H1 (cell line): ENCODE data around the gene PCDHB8. TPM values are rescaled to one million over a fixed set of nuclear protein-coding genes. Genes with fewer than 3 reads are reported as not detected.
"Not testable (repeated sequence)": the region's sequence is repeated elsewhere in the genome, so short reads cannot be mapped to it uniquely, and the experiment has no call there.

ENCODE experiments used
- CTCF ChIA-PET: fragments of 300-600 bp; sonication (Branson Sonifier 250); formaldehyde crosslinking; loops from one replicate; lab custom pipeline; 2021; ENCODE audit not compliant: partially characterized antibody; lab: Charles Lee
- POLR2A ChIA-PET: fragments of 300-600 bp; sonication (Branson Sonifier 250); formaldehyde crosslinking; loops from one replicate; lab custom pipeline; 2021; ENCODE audit warnings: inconsistent platforms; ENCODE audit not compliant: partially characterized antibody; lab: Charles Lee
- DNase-seq, 2 experiments: peaks; one replicate each; pipeline versions ENCODE4 v3.0.0 to v3.0.0-alpha.2; 2010 to 2022; ENCODE audit warnings: low spot score in 2 of 2, low read depth in 1 of 2, mixed read lengths in 1 of 2
- FAIRE-seq: peaks from 2 replicates; lab custom pipeline; 2011; peaks lifted over from hg19 to GRCh38; lab: Jason Lieb, UNC
- H2AFZ ChIP-seq: 2 replicates; pipeline ENCODE4 v1.8.1; 2012; ENCODE audit warnings: low read length, inconsistent platforms
- H2AK5ac ChIP-seq: 2 replicates; pipeline ENCODE4 v1.6.1; 2013; ENCODE audit warnings: low read depth, low read length
- H2BK120ac ChIP-seq: replicated peaks from 2 replicates; pipeline ENCODE3; 2013; ENCODE audit warnings: low read depth, low read length, inconsistent platforms
- H2BK12ac ChIP-seq: 2 replicates; pipeline ENCODE4 v1.6.1; 2013; ENCODE audit warnings: low read depth, low read length
- H2BK15ac ChIP-seq: 2 replicates; pipeline ENCODE4 v1.6.1; 2013; ENCODE audit warnings: low read length
- H2BK20ac ChIP-seq: 2 replicates; pipeline ENCODE4 v1.6.1; 2013; ENCODE audit warnings: low read length
- H2BK5ac ChIP-seq: 2 replicates; pipeline ENCODE4 v1.6.1; 2013; ENCODE audit warnings: low read depth, low read length
- H3K14ac ChIP-seq: 2 replicates; pipeline ENCODE4 v1.6.1; 2013; ENCODE audit warnings: inconsistent platforms; ENCODE audit not compliant: insufficient read length
- H3K18ac ChIP-seq: 2 replicates; pipeline ENCODE4 v1.6.1; 2013; ENCODE audit warnings: low read length; ENCODE audit errors: extremely low read depth
- H3K23ac ChIP-seq: 2 replicates; pipeline ENCODE4 v1.6.1; 2013; ENCODE audit warnings: inconsistent platforms; ENCODE audit not compliant: insufficient read length
- H3K23me2 ChIP-seq: 2 replicates; pipeline ENCODE4 v1.6.1; 2013; ENCODE audit warnings: low read depth, low read length
- H3K27ac ChIP-seq: 2 replicates; pipeline ENCODE4 v1.6.1; 2011; ENCODE audit warnings: low read depth, low read length, inconsistent platforms
- H3K27me3 ChIP-seq, 4 experiments: replicated peaks in 1 of 4; 1 replicate in 1 of 4; 2 replicates in 3 of 4; pipeline versions ENCODE4 v1.6.1 to v1.8.1; 2011 to 2013; ENCODE audit warnings: low read length in 3 of 4, mild to moderate bottlenecking in 3 of 4, inconsistent platforms in 2 of 4, mixed read lengths in 2 of 4, moderate library complexity in 1 of 4; ENCODE audit not compliant: control insufficient read depth in 3 of 4, insufficient read depth in 3 of 4; ENCODE audit errors: extremely low read depth in 1 of 4
- H3K36me3 ChIP-seq, 4 experiments: 2 replicates each; pipeline versions ENCODE4 v1.6.1 to v1.8.1; 2011 to 2013; ENCODE audit warnings: mild to moderate bottlenecking in 4 of 4, low read length in 3 of 4, moderate library complexity in 2 of 4, control low read depth in 1 of 4, inconsistent platforms in 1 of 4; ENCODE audit not compliant: insufficient read depth in 4 of 4, control insufficient read depth in 2 of 4
- H3K4ac ChIP-seq: replicated peaks from 2 replicates; pipeline ENCODE3; 2013; ENCODE audit warnings: low read length, low read depth, mixed read lengths, inconsistent platforms; ENCODE audit not compliant: insufficient read length
- H3K4me1 ChIP-seq, 4 experiments: replicated peaks in 1 of 4; 1 replicate in 1 of 4; 2 replicates in 3 of 4; pipeline versions ENCODE4 v1.6.1 to v1.8.1; 2011 to 2013; ENCODE audit warnings: low read length in 3 of 4, inconsistent platforms in 2 of 4, mixed read lengths in 1 of 4; ENCODE audit not compliant: insufficient read depth in 4 of 4, control insufficient read depth in 3 of 4
- H3K4me2 ChIP-seq, 2 experiments: 2 replicates each; pipeline versions ENCODE4 v1.6.1 to v1.8.1; 2011 to 2013; ENCODE audit warnings: low read depth in 2 of 2, low read length in 2 of 2, control low read depth in 1 of 2, inconsistent platforms in 1 of 2, mild to moderate bottlenecking in 1 of 2; ENCODE audit not compliant: insufficient read depth in 1 of 2
- H3K4me3 ChIP-seq, 4 experiments: fragments of 200-600, 300-600 bp in 1 of 4; sonication (generic), shearing (Covaris generic), sonication (Bioruptor Twin) in 1 of 4; 2 replicates each; pipeline versions ENCODE4 v1.5.1 to v1.8.1; 2011 to 2016; ENCODE audit warnings: low read length in 4 of 4, low read depth in 3 of 4, control low read depth in 2 of 4, inconsistent platforms in 2 of 4, mild to moderate bottlenecking in 2 of 4, mixed read lengths in 1 of 4, moderate library complexity in 1 of 4; ENCODE audit not compliant: insufficient read depth in 2 of 4; ENCODE audit errors: extremely low read depth in 1 of 4
- H3K56ac ChIP-seq: replicated peaks from 2 replicates; pipeline ENCODE3; 2013; ENCODE audit warnings: low read depth, mild to moderate bottlenecking, mixed read lengths, low read length, inconsistent platforms; ENCODE audit not compliant: insufficient read length
- H3K79me1 ChIP-seq: 2 replicates; pipeline ENCODE4 v1.6.1; 2013; ENCODE audit warnings: low read depth, low read length, control low read depth
- H3K79me2 ChIP-seq, 2 experiments: 2 replicates each; pipeline versions ENCODE4 v1.6.1 to v1.8.1; 2012 to 2013; ENCODE audit warnings: low read length in 2 of 2, mild to moderate bottlenecking in 2 of 2, inconsistent platforms in 1 of 2; ENCODE audit not compliant: insufficient read depth in 2 of 2, control insufficient read depth in 1 of 2
- H3K9ac ChIP-seq, 4 experiments: replicated peaks in 1 of 4; 1 replicate in 1 of 4; 2 replicates in 3 of 4; pipeline versions ENCODE4 v1.6.1 to v1.8.1; 2011 to 2013; ENCODE audit warnings: low read depth in 3 of 4, low read length in 3 of 4, control low read depth in 2 of 4, mild to moderate bottlenecking in 2 of 4, moderate library complexity in 2 of 4, inconsistent platforms in 1 of 4; ENCODE audit errors: extremely low read depth in 1 of 4
- H3K9me3 ChIP-seq, 2 experiments: 2 replicates each; pipeline versions ENCODE4 v1.6.1 to v1.8.1; 2012 to 2013; ENCODE audit warnings: mild to moderate bottlenecking in 2 of 2, moderate library complexity in 2 of 2, control low read depth in 1 of 2, inconsistent platforms in 1 of 2, low read depth in 1 of 2, low read length in 1 of 2, mixed read lengths in 1 of 2; ENCODE audit not compliant: insufficient read depth in 2 of 2
- H4K20me1 ChIP-seq, 2 experiments: replicated peaks in 1 of 2; 2 replicates each; pipeline versions ENCODE3 to v1.8.1; 2011 to 2013; ENCODE audit warnings: inconsistent platforms in 2 of 2, low read length in 2 of 2, mild to moderate bottlenecking in 1 of 2; ENCODE audit not compliant: insufficient read depth in 2 of 2, control insufficient read depth in 1 of 2
- H4K5ac ChIP-seq: 2 replicates; pipeline ENCODE4 v1.6.1; 2013; ENCODE audit warnings: low read length, low read depth, mixed read lengths, inconsistent platforms; ENCODE audit not compliant: insufficient read length
- H4K8ac ChIP-seq: 2 replicates; pipeline ENCODE4 v1.8.0; 2013; ENCODE audit warnings: mild to moderate bottlenecking, moderate library complexity, low read length, inconsistent platforms; ENCODE audit not compliant: insufficient read depth; ENCODE audit errors: extremely low read depth
- H4K91ac ChIP-seq: replicated peaks from 2 replicates; pipeline ENCODE3; 2013; ENCODE audit warnings: low read length, mixed read lengths, inconsistent platforms; ENCODE audit not compliant: insufficient read length
- SP1 ChIP-seq: IDR thresholded peaks from 2 replicates; pipeline ENCODE4 v1.6.1; 2011; ENCODE audit warnings: low read depth, low read length
- WGBS, 2 experiments: shearing (Covaris generic) in 1 of 2; methylation state at CpG; one replicate each; pipeline versions ENCODE4 v1.1.6 to v1.1.7; 2013 to 2015; ENCODE audit warnings: low lambda C conversion rate in 2 of 2, mixed read lengths in 2 of 2, inconsistent platforms in 1 of 2, low coverage in 1 of 2, missing lambda C conversion rate in 1 of 2; ENCODE audit not compliant: insufficient replicate concordance in 2 of 2, insufficient coverage in 1 of 2, insufficient read length in 1 of 2; ENCODE audit errors: extremely low coverage in 1 of 2, missing lambda C conversion rate in 1 of 2; 5-methylcytosine and 5-hydroxymethylcytosine counted together
- polyA plus RNA-seq, 7 experiments: library from polyadenylated mRNA; depleted of rRNA in 3 of 7; stranded (reverse) in 5 of 7; unstranded in 2 of 7; fragments of >200 nt in 5 of 7; fragments of 200-250 nt in 2 of 7; gene quantifications; 1 replicate in 5 of 7; 2 replicates in 1 of 7; 4 replicates in 1 of 7; pipeline versions ENCODE4 v1.2.1 to v1.2.3, GENCODE V29; 2011 to 2013; ENCODE audit warnings: missing spikeins in 2 of 7, mixed read lengths in 2 of 7
- total RNA-seq: library from RNA; stranded (reverse); fragmentation: NEBNext Ultra II Directional; extraction: Animal tissue kit (Norgen Biotek cat#: 25700); gene quantifications from 2 replicates; pipeline ENCODE4 v1.2.1, GENCODE V29; 2021

Gene PCDHB8
- total and polyA plus RNA-seq, 2 of the 8 experiments (the other 6 are each of a cell fraction or from before 2014, with no cell fraction given) = 0.24 to 1.1 TPM

- no peak for TF ChIP-seq SP1
- TF ChIP-seq, all 59 proteins: peak for 3
Observed at GRCh38 chr5:141186897-141187512, 9.4 kb downstream of the PCDHB8 start, which contains the start of gene PCDHB9 (continued).

- H3K9ac ChIP-seq, H2AFZ ChIP-seq, H4K8ac ChIP-seq, DNase-seq, H3K23me2 ChIP-seq, H3K4me2 ChIP-seq, H3K14ac ChIP-seq, H3K79me1 ChIP-seq, H2BK120ac ChIP-seq, H3K4ac ChIP-seq, POLR2A ChIA-PET, H3K9me3 ChIP-seq, H3K23ac ChIP-seq, H3K56ac ChIP-seq, H4K5ac ChIP-seq, H3K79me2 ChIP-seq, H2AK5ac ChIP-seq, H4K91ac ChIP-seq, H3K18ac ChIP-seq, FAIRE-seq, H2BK12ac ChIP-seq, H2BK5ac ChIP-seq, H2BK20ac ChIP-seq, H4K20me1 ChIP-seq, H3K4me3 ChIP-seq, H3K4me1 ChIP-seq, H3K27ac ChIP-seq, H3K36me3 ChIP-seq, H2BK15ac ChIP-seq, H3K27me3 ChIP-seq: not testable (repeated sequence)
- CTCF ChIA-PET = interaction anchor here (1.6 to 3.8 kb wide), 6 partner anchors 9 to 63 kb away, joined by 4 to 39 read pairs (median 6); partner anchors contain the start of genes PCDHB11 and PCDHB8
- 90% methylated on average over 12 of the region's 37 CpGs; no CpG with 5 or more reads in 1 of the 2 experiments for WGBS, 2 experiments
Observed at GRCh38 chr5:141188682-141189081, 11.1 kb downstream of the PCDHB8 start.
